Panc1 (cell line): ENCODE measurements around the gene CEBPA.

Experiments used
- POLR2AphosphoS5 ChIP-seq: IDR thresholded peaks from 2 replicates; pipeline ENCODE4 v1.6.1; 2012; ENCODE audit warnings: mild to moderate bottlenecking, low read depth, low read length, moderate library complexity
- SIN3A ChIP-seq: IDR thresholded peaks from 2 replicates; pipeline ENCODE4 v1.6.1; 2012; ENCODE audit warnings: low read depth, mild to moderate bottlenecking, low read length, moderate library complexity, borderline replicate concordance; ENCODE audit not compliant: insufficient read depth
- TCF7L2 ChIP-seq: IDR thresholded peaks from 2 replicates; pipeline ENCODE4 v1.6.1; 2011; ENCODE audit warnings: mild to moderate bottlenecking, low read depth, low read length, inconsistent platforms
- TF ChIP-seq, protein P1 (sequence below): fragments of 450-650 bp; IDR thresholded peaks from 2 replicates; pipeline ENCODE4 v1.5.1; 2017; ENCODE audit warnings: mild to moderate bottlenecking
- TF ChIP-seq, protein P2 (sequence below), 2 experiments: IDR thresholded peaks; 2 replicates each; pipeline ENCODE4 v1.6.1; 2011 to 2012; ENCODE audit warnings: low read depth in 2 of 2, control low read depth in 1 of 2, low read length in 1 of 2, mild to moderate bottlenecking in 1 of 2, moderate library complexity in 1 of 2; ENCODE audit not compliant: insufficient read depth in 1 of 2

DNA sequence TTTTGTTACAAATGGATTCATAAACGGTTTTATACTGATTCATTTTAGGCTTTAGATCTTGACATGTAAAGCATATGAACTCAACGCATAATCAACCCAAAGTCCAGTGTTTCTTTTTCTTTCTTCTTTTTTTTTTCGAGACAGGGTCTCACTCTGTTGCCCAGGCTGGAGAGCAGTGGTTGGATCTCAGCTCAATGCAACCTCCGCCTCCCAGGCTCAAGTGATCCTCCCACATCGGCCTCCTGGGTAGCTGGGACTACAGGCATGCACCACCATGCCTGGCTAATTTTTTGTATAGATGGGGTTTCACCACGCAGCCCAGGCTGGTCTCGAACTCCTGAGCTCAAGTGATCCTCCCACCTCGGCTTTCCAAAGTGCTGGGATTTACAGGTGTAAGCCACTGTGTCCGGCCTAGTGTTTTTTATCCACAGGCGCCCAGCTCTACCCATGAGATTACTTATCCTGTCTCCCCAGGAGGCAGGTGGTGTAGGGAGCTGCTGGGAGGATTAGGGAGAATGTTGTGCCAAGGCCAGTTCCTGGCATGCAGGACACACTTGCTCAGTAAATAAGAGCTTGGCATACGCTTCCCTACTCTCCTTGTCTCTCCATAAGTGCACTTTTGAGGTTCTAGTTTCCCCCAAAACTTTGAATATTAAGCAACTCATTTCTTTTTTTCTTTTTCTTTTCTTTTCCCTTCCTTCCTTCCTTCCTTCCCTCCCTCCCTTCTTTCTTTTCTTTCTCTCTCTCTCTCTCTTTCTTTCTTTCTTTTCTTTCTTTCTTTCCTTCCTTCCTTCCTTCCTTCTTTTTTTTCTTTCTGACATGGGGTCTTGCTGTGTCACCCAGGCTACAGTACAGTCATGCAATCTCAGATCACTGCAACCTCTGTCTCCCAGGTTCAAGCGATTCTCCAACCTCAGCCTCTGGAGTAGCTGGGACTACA lies 4.8 kb upstream of the CEBPA start:
- TF ChIP-seq POLR2AphosphoS5 = no peak
- TF ChIP-seq, protein P1, sequence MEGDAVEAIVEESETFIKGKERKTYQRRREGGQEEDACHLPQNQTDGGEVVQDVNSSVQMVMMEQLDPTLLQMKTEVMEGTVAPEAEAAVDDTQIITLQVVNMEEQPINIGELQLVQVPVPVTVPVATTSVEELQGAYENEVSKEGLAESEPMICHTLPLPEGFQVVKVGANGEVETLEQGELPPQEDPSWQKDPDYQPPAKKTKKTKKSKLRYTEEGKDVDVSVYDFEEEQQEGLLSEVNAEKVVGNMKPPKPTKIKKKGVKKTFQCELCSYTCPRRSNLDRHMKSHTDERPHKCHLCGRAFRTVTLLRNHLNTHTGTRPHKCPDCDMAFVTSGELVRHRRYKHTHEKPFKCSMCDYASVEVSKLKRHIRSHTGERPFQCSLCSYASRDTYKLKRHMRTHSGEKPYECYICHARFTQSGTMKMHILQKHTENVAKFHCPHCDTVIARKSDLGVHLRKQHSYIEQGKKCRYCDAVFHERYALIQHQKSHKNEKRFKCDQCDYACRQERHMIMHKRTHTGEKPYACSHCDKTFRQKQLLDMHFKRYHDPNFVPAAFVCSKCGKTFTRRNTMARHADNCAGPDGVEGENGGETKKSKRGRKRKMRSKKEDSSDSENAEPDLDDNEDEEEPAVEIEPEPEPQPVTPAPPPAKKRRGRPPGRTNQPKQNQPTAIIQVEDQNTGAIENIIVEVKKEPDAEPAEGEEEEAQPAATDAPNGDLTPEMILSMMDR = no peak
- TF ChIP-seq SIN3A = no peak
- TF ChIP-seq, protein P2, sequence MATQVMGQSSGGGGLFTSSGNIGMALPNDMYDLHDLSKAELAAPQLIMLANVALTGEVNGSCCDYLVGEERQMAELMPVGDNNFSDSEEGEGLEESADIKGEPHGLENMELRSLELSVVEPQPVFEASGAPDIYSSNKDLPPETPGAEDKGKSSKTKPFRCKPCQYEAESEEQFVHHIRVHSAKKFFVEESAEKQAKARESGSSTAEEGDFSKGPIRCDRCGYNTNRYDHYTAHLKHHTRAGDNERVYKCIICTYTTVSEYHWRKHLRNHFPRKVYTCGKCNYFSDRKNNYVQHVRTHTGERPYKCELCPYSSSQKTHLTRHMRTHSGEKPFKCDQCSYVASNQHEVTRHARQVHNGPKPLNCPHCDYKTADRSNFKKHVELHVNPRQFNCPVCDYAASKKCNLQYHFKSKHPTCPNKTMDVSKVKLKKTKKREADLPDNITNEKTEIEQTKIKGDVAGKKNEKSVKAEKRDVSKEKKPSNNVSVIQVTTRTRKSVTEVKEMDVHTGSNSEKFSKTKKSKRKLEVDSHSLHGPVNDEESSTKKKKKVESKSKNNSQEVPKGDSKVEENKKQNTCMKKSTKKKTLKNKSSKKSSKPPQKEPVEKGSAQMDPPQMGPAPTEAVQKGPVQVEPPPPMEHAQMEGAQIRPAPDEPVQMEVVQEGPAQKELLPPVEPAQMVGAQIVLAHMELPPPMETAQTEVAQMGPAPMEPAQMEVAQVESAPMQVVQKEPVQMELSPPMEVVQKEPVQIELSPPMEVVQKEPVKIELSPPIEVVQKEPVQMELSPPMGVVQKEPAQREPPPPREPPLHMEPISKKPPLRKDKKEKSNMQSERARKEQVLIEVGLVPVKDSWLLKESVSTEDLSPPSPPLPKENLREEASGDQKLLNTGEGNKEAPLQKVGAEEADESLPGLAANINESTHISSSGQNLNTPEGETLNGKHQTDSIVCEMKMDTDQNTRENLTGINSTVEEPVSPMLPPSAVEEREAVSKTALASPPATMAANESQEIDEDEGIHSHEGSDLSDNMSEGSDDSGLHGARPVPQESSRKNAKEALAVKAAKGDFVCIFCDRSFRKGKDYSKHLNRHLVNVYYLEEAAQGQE (IDR thresholded peaks at IDR 0.05; ENCODE audit: insufficient read depth in 1 of 2, low read depth in 2 of 2, low read length in 1 of 2) = no peak
- TF ChIP-seq TCF7L2 = no peak
